GM13977 (cell line): ENCODE measurements around the gene EYA2.

ENCODE experiments used
- DNase-seq: peaks from one replicate; pipeline ENCODE4 v3.0.0; 2012; ENCODE audit warnings: low spot score
- CTCF ChIP-seq: IDR thresholded peaks from 2 replicates; pipeline ENCODE4 v1.5.1; 2012; ENCODE audit warnings: mild to moderate bottlenecking, control low read depth; ENCODE audit not compliant: insufficient read depth; ENCODE audit errors: extremely low read depth, missing control alignments
- in situ Hi-C: fragments of 300-500 bp; cut with MboI; formaldehyde crosslinking; loops from one replicate; pipeline ENCODE4 v1.12.0; 2022; ENCODE audit warnings: low sequenced_read_pairs, low pct_unique_long_range_greater_than_20kb, mixed read lengths, inconsistent platforms; ENCODE audit not compliant: unreplicated experiment

Gene EYA2

GRCh38 chr20:47216819-47217410 is 322.3 kb downstream of the EYA2 start:
- no peak for TF ChIP-seq CTCF
- in situ Hi-C loops, result no loop called here
- no peak for DNase-seq

GRCh38 chr20:47217482-47218446 is 323.1 kb downstream of the EYA2 start:
- no peak for DNase-seq
- in situ Hi-C loops, result no loop called here
- no peak for TF ChIP-seq CTCF

GRCh38 chr20:47220161-47220582 is 325.5 kb downstream of the EYA2 start:
- in situ Hi-C loops, result no loop called here
- peak; percentile 59 for DNase-seq
- peak; percentile 58 for TF ChIP-seq CTCF

- in situ Hi-C loops, result no loop called here
- no peak for DNase-seq
- no peak for TF ChIP-seq CTCF
Observed at GRCh38 chr20:47221036-47221625, 326.5 kb downstream of the EYA2 start.

- DNase-seq, result no peak
- no peak for TF ChIP-seq CTCF
- in situ Hi-C loops, result no loop called here
Observed at GRCh38 chr20:47222468-47223119, 328.0 kb downstream of the EYA2 start.

GRCh38 chr20:47223896-47224295 is 329.3 kb downstream of the EYA2 start:
- in situ Hi-C loops, result no loop called here
- TF ChIP-seq CTCF, result no peak
- DNase-seq, result no peak
